Stimulated activated naive CD4-positive, alpha-beta T cell (primary cell): ENCODE measurements around the gene SHISA3.
A peak's percentile ranks its signal among the peaks of the same experiment; 100 is the strongest.
"Not testable (repeated sequence)": the region's sequence is repeated elsewhere in the genome, so short reads cannot be mapped to it uniquely, and the experiment has no call there.

Source experiments
- DNase-seq, 6 experiments: peaks; one replicate each; lab custom pipeline; 2025; lab: John Stamatoyannopoulos, UW

The SHISA3 gene

DNA sequence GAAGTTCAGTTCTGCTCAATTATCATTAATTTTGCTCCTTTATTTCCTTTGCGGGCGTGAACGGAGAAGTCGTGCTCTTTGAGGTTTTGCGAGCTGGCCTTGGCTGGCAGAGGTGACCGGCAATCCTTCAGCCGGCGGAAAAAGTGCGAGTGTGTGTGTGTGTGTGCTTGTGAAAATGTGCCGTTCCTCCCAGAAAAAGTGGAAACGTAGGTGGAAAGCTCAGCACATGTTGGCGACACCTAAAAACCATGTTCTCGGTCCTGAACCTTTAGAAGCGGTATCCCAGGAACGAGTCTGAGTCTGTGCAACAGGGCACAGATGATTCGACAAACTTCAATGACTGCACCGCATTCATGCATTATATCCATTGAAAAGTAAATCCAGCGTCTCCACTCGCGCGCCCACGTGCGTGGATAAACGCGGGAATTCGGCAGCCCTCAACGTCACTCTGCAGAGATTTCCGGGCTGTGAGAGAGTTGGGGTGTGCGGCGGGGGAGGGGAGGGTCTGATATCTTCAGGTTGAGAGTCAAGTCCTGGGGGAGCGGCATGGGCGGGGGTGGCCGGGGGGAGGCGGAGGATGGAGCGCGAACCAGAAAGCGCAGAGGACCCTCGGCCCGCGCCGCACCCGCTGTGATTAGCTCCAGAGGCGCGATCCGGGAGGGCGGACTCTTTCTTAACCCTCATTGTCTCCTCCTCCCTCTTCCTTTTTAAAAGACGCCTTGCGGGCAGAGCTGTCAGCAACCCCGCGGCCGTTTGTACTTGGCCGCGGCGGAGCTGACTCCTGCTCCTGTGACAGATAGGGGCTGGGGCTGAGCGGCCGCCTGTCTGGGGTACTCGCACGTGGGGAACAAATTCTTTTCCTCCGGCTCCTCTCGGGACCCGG lies at the start of gene SHISA3:
SHISA3 (plus strand) TSS at position 737 of the 883 bp plus-strand sequence. CDS start 569 bp downstream, outside the sequence.
- DNase-seq: no peak

DNA sequence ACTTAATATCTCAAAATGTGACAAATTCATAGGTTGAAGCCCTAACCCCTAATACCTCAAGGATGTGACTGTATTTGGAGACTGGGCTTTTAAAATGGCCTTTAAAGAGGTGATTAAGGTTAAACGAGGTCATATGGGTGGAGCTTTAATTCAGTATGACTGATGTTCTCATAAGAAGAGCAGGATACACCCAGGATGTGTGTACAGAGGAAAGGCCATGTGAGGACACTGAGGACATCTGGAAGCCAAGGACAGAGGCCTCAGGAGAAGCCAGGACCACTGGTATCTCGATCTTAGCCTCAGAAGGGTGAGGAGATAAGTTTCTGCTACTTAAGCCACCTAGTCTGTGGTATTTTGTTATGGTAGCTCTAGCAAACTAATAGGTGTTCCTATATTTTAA lies 49.0 kb upstream of the SHISA3 start:
- DNase-seq: no peak

DNA sequence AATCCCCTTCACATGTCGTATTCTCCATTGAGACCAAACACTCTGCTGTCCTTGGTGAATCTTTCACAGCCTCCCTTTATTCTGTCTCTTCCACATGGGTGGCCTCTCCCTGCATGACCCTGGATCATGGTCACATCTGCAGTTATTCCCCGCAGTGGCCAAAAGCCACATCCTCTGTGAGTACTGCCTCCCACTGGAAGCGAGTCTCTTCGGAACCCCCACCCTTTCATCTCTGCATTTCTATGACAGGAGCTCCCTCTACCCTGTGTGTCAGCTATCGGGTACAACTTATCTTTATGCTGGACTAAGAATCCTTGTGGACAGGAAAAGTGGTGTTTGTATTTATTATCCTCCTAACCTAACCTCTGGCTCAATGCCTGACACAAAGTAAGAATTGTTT lies 48.6 kb upstream of the SHISA3 start:
- DNase-seq: no peak

DNA sequence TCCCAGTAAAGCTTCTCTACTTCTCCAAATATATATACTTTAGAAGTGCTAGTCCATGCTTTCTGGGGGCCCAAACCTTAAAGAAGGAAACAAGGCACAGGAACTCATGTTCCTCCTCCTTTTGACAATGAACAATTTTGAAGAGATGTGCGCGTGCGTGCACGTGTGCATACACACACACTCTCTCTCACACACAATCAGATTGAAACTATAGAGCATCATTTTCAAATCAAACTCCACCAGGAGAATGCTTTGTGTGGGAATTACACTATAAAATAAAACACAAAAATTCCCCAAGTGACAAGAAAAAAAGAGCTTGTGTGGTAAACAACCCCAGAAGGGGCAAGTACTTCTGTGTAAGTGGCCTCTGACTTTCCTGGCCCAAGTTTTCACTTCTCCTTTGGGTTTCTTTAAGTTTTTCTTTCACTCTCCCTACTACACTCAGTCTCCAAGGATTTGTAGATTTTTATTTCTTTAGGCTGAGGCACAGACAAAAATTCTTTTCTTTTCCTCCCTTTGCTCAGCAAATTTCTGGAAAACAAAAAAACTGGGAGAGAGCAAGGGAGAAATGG lies 46.6 kb upstream of the SHISA3 start:
- DNase-seq: no peak

DNA sequence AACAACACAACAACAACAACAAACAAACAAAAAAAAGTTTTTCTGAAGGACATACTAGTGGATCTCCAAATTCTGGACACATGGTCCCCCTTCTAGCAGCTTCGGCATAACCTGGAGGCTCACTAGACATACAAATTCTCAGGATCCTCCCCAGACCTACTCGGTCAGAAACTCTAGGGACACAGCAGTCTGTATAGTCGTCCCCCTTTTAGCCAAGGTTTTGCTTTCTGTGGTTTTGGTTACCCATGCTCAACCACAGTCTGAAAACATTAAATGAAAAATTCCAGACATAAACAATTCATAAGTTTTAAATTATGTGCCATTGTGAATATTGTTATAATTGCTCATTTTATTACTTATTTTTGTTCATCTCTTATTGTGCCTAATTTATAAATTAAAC lies 45.2 kb upstream of the SHISA3 start:
- no peak for DNase-seq

DNA sequence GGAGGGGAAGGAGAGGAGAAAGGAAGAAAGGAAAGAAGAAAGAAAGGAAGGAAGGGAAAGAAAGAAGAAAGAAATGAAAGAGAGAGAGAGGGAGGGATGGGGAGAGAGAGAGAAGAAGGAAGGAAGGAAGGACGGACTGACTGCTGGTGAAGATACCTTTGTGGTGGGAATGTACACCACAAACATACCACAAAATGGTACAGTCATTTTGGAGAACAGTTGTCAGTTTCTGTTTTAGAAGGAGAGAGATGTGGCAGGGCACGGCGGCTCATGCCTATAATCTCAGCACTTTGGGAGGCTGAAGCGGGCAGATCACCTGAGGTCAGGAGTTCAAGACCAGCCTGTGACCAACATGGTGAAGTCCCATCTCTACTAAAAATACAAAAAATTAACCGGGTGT lies 40.0 kb upstream of the SHISA3 start:
- no peak for DNase-seq

DNA sequence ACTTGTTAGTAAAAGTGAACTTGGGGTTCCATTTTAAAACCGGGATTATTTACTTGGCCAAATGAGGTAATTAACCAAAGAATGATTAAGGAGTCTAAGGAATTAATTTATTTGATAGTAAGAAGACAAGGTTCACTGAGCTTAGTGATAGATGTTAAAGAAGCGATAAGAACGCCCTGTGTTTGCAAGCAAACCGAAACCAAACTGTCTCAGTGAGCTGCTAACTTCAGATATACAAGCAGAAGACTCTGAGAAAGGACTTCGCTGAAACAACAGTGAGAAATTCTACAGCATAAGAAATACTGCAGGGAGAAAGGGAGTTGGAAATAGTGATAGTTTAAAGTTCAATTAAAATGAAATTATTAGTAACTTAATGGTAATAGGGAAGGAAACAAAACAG lies 37.6 kb upstream of the SHISA3 start:
- no peak for DNase-seq

DNA sequence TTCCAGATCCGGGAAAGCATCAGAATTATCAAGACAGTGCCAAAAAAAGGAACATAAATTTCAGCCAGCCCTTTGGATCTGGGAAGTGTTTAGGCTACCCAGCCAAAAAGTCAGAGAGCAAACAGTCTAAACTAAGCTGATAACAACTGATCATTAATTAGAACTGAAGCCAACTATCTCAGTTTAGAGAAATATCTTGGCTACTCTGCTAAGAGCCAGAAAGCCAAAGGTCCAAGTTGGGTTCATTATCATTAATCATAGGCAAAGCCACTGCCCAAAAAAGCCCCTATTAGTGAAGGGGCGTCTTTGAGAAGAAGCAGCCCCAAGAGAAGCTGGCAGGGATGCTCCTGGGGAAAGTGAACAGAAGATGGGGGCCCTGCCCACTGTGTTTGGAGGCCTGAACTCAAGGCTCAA lies 37.0 kb upstream of the SHISA3 start:
- no peak for DNase-seq

DNA sequence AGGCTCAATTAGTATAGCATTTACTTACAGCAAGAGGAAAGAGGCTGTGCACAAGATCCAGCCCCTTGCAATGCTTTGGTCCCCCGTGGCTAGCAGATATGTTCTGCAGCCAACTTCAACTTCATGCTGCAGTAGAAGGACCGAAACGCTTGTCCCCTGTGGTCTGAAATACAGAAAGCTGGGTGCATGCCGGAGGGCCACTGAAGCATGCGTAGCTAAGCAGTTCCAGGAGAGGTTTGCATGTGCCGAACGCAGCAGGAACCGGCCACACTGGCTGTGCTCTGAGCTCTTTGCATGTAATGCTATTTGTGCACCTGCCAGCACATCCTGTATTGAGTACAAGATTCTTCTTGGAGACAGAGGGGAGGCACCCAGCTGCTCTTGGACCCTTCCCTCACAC lies 35.8 kb upstream of the SHISA3 start:
- DNase-seq: no peak

DNA sequence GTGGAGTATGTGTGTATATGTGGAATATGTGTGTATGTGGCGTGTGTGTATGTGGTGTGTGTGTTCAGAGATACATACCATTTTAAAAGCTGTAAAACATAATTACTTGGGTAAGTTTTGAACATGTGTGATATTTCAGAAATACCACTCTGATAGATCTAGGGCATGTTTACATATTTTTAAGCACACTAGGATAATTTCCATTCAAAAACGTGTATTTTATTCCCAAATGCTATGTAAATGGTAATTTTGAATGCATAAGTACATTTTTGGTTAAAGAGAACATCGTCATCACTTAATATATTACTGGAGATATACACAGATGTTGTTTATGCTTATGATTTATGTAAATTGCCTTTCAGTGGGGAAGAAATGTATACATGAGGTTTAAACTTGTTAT lies 34.7 kb upstream of the SHISA3 start:
- DNase-seq: no peak

DNA sequence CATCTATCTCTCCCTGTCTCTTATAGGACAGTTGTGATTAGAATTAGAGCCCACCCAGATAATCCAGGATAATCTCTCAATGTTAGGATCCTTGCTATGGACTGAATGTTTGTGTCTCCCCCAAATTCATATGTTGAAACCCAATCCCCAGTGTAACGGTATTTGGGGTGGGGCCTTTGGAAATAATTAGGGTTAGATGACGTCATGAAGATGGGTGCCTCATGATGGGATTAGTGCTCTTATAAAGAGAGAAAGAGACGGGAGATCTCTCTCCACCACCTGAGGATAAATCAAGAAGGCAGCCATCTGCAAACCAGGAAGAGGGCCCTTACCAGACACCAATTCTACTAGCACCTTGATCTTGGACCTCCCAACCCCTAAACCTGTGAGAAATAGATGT lies 33.7 kb upstream of the SHISA3 start:
- no peak for DNase-seq

DNA sequence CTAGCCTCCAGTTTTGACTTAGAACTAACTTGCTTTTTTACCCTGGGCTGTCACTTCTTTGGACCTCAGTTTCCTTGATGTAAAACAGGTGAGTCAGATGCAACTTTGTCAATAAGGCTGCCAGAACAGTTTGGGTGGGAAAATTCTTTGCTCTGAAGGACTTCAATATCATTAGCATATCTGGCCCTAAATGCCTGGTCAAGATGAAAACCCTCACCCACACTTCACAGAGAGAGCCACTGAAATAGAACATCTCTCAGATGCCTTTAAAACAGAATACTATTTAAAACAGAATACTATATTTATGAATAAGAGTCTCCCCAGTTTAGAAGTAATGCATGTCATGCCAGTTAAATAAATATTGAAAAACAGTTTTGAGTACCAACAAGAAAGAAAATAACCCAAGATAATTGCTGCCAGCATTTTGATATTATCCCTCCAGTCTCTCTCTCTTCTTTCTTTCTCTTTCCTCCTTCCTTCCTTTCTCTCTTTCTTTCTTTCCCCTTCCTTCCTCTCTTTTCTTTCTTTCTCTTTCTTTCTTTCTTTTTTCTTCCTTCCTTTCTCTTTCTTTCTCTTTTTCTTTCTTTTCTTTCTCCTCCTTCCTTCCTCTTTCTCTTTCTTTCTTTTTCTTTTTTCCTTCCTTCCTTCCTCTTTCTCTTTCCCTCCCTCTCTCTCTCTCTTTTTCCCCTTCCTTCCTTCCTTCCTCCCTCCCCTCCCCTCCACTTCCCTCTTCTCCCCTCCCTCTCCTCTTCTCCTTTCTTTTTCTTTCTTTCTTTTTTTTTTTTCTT lies 32.8 kb upstream of the SHISA3 start:
- no peak for DNase-seq

DNA sequence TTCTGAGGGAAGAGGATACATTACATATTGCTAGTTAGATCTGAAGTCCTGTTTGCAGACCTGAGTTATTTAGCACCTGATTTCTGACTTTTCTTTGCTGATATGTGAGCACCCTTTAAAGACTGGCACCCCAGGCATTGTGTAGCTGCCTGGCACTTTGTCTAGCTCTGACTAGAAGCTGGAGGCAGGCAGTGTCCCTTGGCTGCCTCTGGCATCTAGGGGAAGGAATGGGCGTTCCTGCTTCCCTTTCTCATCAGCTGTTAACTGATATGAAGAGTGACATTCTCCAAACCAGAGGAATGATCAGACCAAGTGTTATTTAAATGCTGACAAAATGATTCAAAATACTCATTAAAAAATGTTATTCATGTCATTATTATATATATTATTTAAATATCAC lies 30.3 kb upstream of the SHISA3 start:
- DNase-seq: no peak

DNA sequence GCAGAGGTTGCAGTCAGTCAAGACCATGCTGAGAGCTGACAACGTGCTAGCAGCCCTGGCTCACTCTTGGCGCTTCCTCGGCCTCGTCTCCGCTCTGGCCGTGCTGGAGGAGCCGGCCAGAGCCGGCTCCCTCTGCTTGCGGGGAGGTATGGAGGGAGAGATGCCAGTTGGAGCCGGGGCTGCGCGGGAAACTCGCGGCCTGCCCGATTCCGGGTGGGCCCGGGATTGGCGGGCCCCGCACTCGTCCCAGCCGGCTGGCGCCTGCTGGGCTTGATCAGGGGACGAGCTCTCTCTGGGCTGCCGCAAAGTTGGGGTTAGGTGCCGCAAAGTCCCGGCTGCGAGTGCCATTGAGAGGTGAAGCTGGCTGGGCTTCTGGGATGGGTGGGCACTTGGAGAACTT lies 27.8 kb upstream of the SHISA3 start:
- no peak for DNase-seq

DNA sequence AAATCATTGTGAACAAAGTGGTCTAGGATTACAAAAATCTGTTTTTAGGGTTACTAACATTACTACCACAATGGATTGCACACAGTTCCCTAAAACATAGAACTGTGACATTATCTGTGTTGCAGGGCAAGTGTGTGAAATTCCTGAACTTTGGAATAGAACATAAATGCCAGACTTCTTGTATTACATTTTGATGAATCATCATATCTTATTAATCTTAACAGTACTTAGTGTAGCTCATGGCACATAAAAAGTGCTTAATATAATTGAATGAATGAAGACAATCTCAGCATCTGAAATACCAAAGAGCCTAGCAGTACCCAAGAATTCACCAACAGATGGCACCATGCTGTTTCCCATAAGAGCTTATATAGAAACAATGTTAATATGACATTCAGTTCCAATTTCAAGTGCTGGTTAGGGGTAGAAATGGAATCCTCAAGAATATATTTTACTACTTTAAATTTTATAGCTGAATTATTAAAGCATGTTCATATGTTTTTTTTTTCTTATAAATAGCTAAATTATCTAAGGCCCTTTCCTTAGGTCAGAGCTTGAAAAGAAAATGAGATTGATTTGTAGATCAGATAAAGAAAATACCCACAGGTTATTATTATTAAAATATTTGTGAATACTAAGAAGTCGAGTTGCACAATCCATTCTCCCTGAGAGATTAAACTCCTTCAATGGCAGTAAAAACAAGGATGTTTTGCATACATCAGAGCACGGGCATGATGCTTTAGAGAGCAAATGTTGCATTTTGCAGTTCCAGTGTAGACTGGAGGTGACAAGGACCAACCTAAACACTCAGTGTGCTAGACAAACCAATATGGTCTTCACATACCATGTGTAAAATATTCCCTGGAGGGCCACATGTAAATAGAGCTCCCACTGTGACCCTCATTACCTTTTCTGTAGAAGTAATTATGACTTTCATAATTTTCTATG lies 25.7 kb upstream of the SHISA3 start:
- peak in 1 of 6 experiments; percentile 1 for DNase-seq

DNA sequence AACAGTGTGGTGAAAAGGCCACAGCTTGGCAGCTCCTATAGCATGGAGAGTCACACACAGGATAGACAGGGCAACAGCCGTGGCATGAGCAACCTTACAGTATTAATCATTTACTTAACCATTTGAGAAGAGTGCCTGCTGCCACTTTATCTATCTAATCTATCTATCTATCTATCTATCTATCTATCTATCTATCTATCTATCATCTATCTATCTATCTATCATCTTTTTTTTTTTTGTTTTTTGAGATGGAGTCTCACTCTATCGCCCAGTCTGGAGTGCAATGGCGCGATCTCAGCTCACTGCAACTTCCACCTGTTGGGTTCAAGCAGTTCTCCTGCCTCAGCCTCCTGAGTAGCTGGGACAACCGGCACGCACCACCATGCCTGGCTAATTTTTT lies 25.0 kb upstream of the SHISA3 start:
- not testable (repeated sequence) for DNase-seq

DNA sequence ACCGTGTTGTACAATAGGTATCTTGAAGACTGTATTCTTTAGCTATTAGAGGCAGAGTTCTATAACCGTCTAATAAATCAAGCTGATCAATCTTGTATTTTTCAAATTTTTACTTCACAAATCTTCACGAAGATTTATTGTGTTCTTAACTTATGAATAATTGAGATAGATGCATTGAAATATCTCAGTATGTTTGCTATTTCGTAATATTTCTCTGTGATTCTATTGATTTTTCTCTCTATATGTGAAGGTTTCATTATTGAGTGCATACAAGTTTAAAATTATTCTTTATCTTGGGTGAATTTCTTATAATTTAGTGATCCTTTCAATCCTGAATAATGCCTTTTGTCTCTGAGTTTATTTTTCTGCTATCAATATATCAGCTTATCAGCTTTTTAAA lies 19.8 kb upstream of the SHISA3 start:
- DNase-seq: no peak

DNA sequence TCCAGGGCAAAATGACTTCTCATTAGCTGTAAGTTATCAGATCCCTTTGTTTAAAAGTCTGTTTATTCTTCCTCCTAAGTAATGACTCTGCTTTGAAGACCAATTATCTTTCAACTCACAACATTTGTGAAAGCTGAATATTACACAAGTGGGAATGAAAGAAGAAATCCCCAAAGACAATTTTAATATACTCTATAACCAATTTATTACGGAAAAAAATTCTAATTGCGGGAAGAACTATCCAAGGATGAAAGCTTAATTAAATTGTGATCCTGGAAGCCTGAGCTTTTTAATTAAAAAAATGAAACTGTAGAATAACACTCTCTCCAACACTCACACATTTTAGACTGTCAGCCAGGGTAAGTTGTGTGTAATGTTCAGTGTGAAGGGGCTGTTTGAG lies 15.6 kb upstream of the SHISA3 start:
- no peak for DNase-seq

DNA sequence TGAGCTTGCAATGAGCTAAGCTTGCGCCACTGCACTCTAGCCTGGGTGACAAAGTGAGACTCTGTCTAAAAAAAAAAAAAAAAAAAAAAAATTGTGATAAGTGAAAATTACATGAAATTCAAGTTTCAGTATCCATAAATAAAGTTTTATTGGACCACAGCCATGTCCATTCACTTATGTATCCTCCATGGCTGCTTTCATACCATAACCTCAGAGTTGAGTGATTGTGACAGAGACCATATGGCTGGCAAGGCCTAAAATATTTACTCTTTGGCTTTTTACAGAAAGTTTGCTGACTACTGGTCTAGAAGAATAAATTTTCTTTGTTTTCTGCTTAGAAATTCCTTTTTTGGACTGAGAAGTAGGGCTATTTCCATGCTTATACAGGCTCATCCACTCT lies 11.8 kb upstream of the SHISA3 start:
- no peak for DNase-seq

DNA sequence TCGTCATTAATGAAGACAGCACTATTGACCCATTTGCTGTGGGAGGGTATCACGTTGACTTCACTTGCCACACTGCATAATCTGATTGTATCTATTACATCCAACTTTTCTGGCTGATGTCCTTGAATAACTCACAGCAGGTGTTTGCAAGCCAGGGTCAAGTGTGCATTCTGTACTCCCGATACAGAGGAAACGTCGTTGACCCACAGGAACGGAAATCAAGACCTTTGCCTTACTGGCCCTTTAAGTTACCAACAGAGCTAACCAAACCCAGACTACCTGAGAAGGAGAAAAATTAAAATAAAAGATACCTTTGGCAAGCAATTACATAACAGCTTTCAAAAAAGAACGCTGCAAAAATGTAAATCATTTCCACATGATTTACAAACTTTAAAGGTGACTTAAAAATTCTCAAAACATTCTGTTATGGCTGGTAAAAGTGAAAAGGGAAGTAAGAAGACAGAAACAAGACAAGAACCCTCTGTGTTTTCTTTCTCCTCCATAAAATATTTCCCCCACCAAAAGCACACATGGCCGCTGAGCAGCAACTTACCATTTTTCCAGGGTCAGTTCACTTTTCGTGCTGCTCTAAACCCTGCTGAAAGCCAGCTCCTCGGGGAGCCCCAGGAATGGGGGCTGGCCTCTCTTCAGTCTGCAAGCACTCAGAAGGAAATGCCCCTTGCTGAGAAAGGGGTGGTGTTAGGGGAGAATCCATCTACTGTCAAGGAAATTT lies 6.5 kb upstream of the SHISA3 start:
- DNase-seq: no peak

DNA sequence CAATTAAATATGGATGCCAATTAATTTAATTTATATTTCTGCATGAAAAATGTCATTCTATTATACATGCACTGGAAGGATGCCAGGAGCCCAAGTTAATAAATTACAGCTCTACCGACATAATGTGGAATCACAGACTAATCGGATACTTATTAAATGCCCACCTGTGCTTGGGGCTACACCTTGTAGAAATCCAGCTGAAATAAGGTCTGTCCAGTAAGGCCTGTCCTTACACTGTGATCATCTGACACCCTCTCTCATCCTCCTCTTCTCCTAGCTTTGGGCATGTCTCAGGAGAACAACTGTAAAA lies 6.0 kb upstream of the SHISA3 start:
- no peak for DNase-seq
